ENCODE measurements around the gene NTM.

Gene NTM

GRCh38 chr11:131689049-131689925 lies 318.9 kb downstream of the NTM start:
- Histone ChIP-seq H3K36me3 (ENCODE audit: control insufficient read depth, insufficient read depth, low read length) (no peaks in the 10 kb centered on the region), H3K27me3 (ENCODE audit: control insufficient read depth, insufficient read depth, low read length) (peaks cover 39% of the 10 kb centered on the region), H3K4me1 (ENCODE audit: control insufficient read depth, insufficient read depth, low read length) (peaks cover under 1% of the 10 kb centered on the region), H3K9me3 (ENCODE audit: control insufficient read depth, insufficient read depth, low read length) (no peaks in the 10 kb centered on the region), H3K4me3 (ENCODE audit: low read depth, low read length) (no peak overlapping the region), H3K9ac (ENCODE audit: low read depth, low read length) (no peak overlapping the region)

- H3K27me3 ChIP-seq (ENCODE audit: control insufficient read depth, insufficient read depth, low read length) = peaks cover 47% of the 10 kb centered on the region
- H3K36me3 ChIP-seq (ENCODE audit: control insufficient read depth, insufficient read depth, low read length) = no peaks in the 10 kb centered on the region
- H3K9ac ChIP-seq (ENCODE audit: low read depth, low read length) = no peak overlapping the region
- peaks cover 4% of the 10 kb centered on the region for H3K4me1 ChIP-seq (ENCODE audit: control insufficient read depth, insufficient read depth, low read length)
- no peaks in the 10 kb centered on the region for H3K9me3 ChIP-seq (ENCODE audit: control insufficient read depth, insufficient read depth, low read length)
- no peak overlapping the region for H3K4me3 ChIP-seq (ENCODE audit: low read depth, low read length)
Observed at GRCh38 chr11:131690362-131690761, 319.9 kb downstream of the NTM start.

- no peak overlapping the region for H3K9ac ChIP-seq (ENCODE audit: low read depth, low read length)
- H3K36me3 ChIP-seq (ENCODE audit: control insufficient read depth, insufficient read depth, low read length) = no peaks in the 10 kb centered on the region
- peaks cover 51% of the 10 kb centered on the region for H3K27me3 ChIP-seq (ENCODE audit: control insufficient read depth, insufficient read depth, low read length)
- H3K4me3 ChIP-seq (ENCODE audit: low read depth, low read length) = no peak overlapping the region
- H3K4me1 ChIP-seq (ENCODE audit: control insufficient read depth, insufficient read depth, low read length) = peaks cover 4% of the 10 kb centered on the region
- H3K9me3 ChIP-seq (ENCODE audit: control insufficient read depth, insufficient read depth, low read length) = no peaks in the 10 kb centered on the region
Observed at GRCh38 chr11:131690776-131691175, 320.4 kb downstream of the NTM start.

GRCh38 chr11:131691181-131692041 lies 321.0 kb downstream of the NTM start:
- Histone ChIP-seq H3K36me3 (ENCODE audit: control insufficient read depth, insufficient read depth, low read length) (no peaks in the 10 kb centered on the region), H3K9me3 (ENCODE audit: control insufficient read depth, insufficient read depth, low read length) (no peaks in the 10 kb centered on the region), H3K4me1 (ENCODE audit: control insufficient read depth, insufficient read depth, low read length) (peaks cover 4% of the 10 kb centered on the region), H3K9ac (ENCODE audit: low read depth, low read length) (no peak overlapping the region), H3K4me3 (ENCODE audit: low read depth, low read length) (peak overlapping the region; percentile 8), H3K27me3 (ENCODE audit: control insufficient read depth, insufficient read depth, low read length) (peaks cover 55% of the 10 kb centered on the region)

- no peaks in the 10 kb centered on the region for H3K36me3 ChIP-seq (ENCODE audit: control insufficient read depth, insufficient read depth, low read length)
- H3K4me1 ChIP-seq (ENCODE audit: control insufficient read depth, insufficient read depth, low read length) = peaks cover 4% of the 10 kb centered on the region
- no peak overlapping the region for H3K9ac ChIP-seq (ENCODE audit: low read depth, low read length)
- H3K27me3 ChIP-seq (ENCODE audit: control insufficient read depth, insufficient read depth, low read length) = peaks cover 56% of the 10 kb centered on the region
- peak overlapping the region; percentile 8 for H3K4me3 ChIP-seq (ENCODE audit: low read depth, low read length)
- no peaks in the 10 kb centered on the region for H3K9me3 ChIP-seq (ENCODE audit: control insufficient read depth, insufficient read depth, low read length)
Observed at GRCh38 chr11:131692151-131692550, 321.7 kb downstream of the NTM start.

- no peak overlapping the region for H3K9ac ChIP-seq (ENCODE audit: low read depth, low read length)
- no peaks in the 10 kb centered on the region for H3K9me3 ChIP-seq (ENCODE audit: control insufficient read depth, insufficient read depth, low read length)
- no peaks in the 10 kb centered on the region for H3K36me3 ChIP-seq (ENCODE audit: control insufficient read depth, insufficient read depth, low read length)
- no peak overlapping the region for H3K4me3 ChIP-seq (ENCODE audit: low read depth, low read length)
- H3K4me1 ChIP-seq (ENCODE audit: control insufficient read depth, insufficient read depth, low read length) = peaks cover 4% of the 10 kb centered on the region
- peaks cover 56% of the 10 kb centered on the region for H3K27me3 ChIP-seq (ENCODE audit: control insufficient read depth, insufficient read depth, low read length)
Observed at GRCh38 chr11:131692961-131693360, 322.5 kb downstream of the NTM start.

- Histone ChIP-seq H3K4me1 (ENCODE audit: control insufficient read depth, insufficient read depth, low read length) (peaks cover 4% of the 10 kb centered on the region), H3K9ac (ENCODE audit: low read depth, low read length) (no peak overlapping the region), H3K36me3 (ENCODE audit: control insufficient read depth, insufficient read depth, low read length) (no peaks in the 10 kb centered on the region), H3K9me3 (ENCODE audit: control insufficient read depth, insufficient read depth, low read length) (no peaks in the 10 kb centered on the region), H3K4me3 (ENCODE audit: low read depth, low read length) (no peak overlapping the region), H3K27me3 (ENCODE audit: control insufficient read depth, insufficient read depth, low read length) (peaks cover 50% of the 10 kb centered on the region)
Observed at GRCh38 chr11:131693756-131694155, 323.3 kb downstream of the NTM start.

- H3K4me3 ChIP-seq (ENCODE audit: low read depth, low read length) = peak overlapping the region; percentile 27
- no peaks in the 10 kb centered on the region for H3K36me3 ChIP-seq (ENCODE audit: control insufficient read depth, insufficient read depth, low read length)
- H3K9ac ChIP-seq (ENCODE audit: low read depth, low read length) = no peak overlapping the region
- no peaks in the 10 kb centered on the region for H3K9me3 ChIP-seq (ENCODE audit: control insufficient read depth, insufficient read depth, low read length)
- peaks cover 4% of the 10 kb centered on the region for H3K4me1 ChIP-seq (ENCODE audit: control insufficient read depth, insufficient read depth, low read length)
- H3K27me3 ChIP-seq (ENCODE audit: control insufficient read depth, insufficient read depth, low read length) = peaks cover 44% of the 10 kb centered on the region
Observed at GRCh38 chr11:131694526-131695424, 324.4 kb downstream of the NTM start.

- Histone ChIP-seq H3K4me3 (ENCODE audit: low read depth, low read length) (no peak overlapping the region), H3K9ac (ENCODE audit: low read depth, low read length) (no peak overlapping the region), H3K27me3 (ENCODE audit: control insufficient read depth, insufficient read depth, low read length) (peaks cover 44% of the 10 kb centered on the region), H3K4me1 (ENCODE audit: control insufficient read depth, insufficient read depth, low read length) (peaks cover 4% of the 10 kb centered on the region), H3K9me3 (ENCODE audit: control insufficient read depth, insufficient read depth, low read length) (no peaks in the 10 kb centered on the region), H3K36me3 (ENCODE audit: control insufficient read depth, insufficient read depth, low read length) (no peaks in the 10 kb centered on the region)
Observed at GRCh38 chr11:131695889-131696429, 325.5 kb downstream of the NTM start.

GRCh38 chr11:131696690-131697089 lies 326.3 kb downstream of the NTM start:
- Histone ChIP-seq H3K9me3 (ENCODE audit: control insufficient read depth, insufficient read depth, low read length) (no peaks in the 10 kb centered on the region), H3K9ac (ENCODE audit: low read depth, low read length) (no peak overlapping the region), H3K4me3 (ENCODE audit: low read depth, low read length) (no peak overlapping the region), H3K36me3 (ENCODE audit: control insufficient read depth, insufficient read depth, low read length) (no peaks in the 10 kb centered on the region), H3K27me3 (ENCODE audit: control insufficient read depth, insufficient read depth, low read length) (peaks cover 43% of the 10 kb centered on the region), H3K4me1 (ENCODE audit: control insufficient read depth, insufficient read depth, low read length) (peaks cover 4% of the 10 kb centered on the region)

GRCh38 chr11:131703311-131703710 lies 332.9 kb downstream of the NTM start:
- H3K9ac ChIP-seq (ENCODE audit: low read depth, low read length) = no peak overlapping the region
- H3K4me1 ChIP-seq (ENCODE audit: control insufficient read depth, insufficient read depth, low read length) = no peaks in the 10 kb centered on the region
- H3K9me3 ChIP-seq (ENCODE audit: control insufficient read depth, insufficient read depth, low read length) = no peaks in the 10 kb centered on the region
- H3K4me3 ChIP-seq (ENCODE audit: low read depth, low read length) = no peak overlapping the region
- H3K27me3 ChIP-seq (ENCODE audit: control insufficient read depth, insufficient read depth, low read length) = no peaks in the 10 kb centered on the region
- no peaks in the 10 kb centered on the region for H3K36me3 ChIP-seq (ENCODE audit: control insufficient read depth, insufficient read depth, low read length)
